GM18507 (cell line): Measurements from ENCODE around the gene COL7A1.

Source experiments
- DNase-seq: peaks from one replicate; pipeline ENCODE4 v3.0.0; 2011; ENCODE audit warnings: low read depth; ENCODE audit not compliant: insufficient read length; ENCODE audit errors: extremely low spot score
- FAIRE-seq: peaks from 2 replicates; lab custom pipeline; 2011; peaks lifted over from hg19 to GRCh38; lab: Jason Lieb, UNC

The COL7A1 gene

GRCh38 chr3:48594417-48595049 lies 596 bp downstream of the COL7A1 start:
- FAIRE-seq (no peak), DNase-seq (no peak)

GRCh38 chr3:48593337-48593736 lies 1.8 kb downstream of the COL7A1 start:
- FAIRE-seq (no peak), DNase-seq (no peak)

GRCh38 chr3:48592519-48593087 lies 2.5 kb downstream of the COL7A1 start:
- DNase-seq: no peak
- FAIRE-seq: no peak

- FAIRE-seq (no peak), DNase-seq (no peak)
Measured at GRCh38 chr3:48591886-48592518, 3.1 kb downstream of the COL7A1 start.

GRCh38 chr3:48591436-48591835 lies 3.7 kb downstream of the COL7A1 start:
- FAIRE-seq (no peak), DNase-seq (no peak)

- FAIRE-seq (no peak), DNase-seq (no peak)
Measured at GRCh38 chr3:48588230-48588629, 6.9 kb downstream of the COL7A1 start.

- FAIRE-seq: no peak
- no peak for DNase-seq
Measured at GRCh38 chr3:48587686-48588085, 7.4 kb downstream of the COL7A1 start.

GRCh38 chr3:48585411-48585810 lies 9.7 kb downstream of the COL7A1 start:
- FAIRE-seq (no peak), DNase-seq (no peak)

- DNase-seq (no peak), FAIRE-seq (no peak)
Measured at GRCh38 chr3:48584836-48585235, 10.3 kb downstream of the COL7A1 start.

GRCh38 chr3:48581621-48582481 lies 13.3 kb downstream of the COL7A1 start:
- DNase-seq (no peak), FAIRE-seq (no peak)

GRCh38 chr3:48576647-48577046 lies 18.5 kb downstream of the COL7A1 start:
- DNase-seq: no peak
- no peak for FAIRE-seq

- DNase-seq (no peak), FAIRE-seq (no peak)
Measured at GRCh38 chr3:48575366-48575765, 19.8 kb downstream of the COL7A1 start.

GRCh38 chr3:48573973-48574585 lies 21.1 kb downstream of the COL7A1 start:
- no peak for DNase-seq
- FAIRE-seq: no peak

- no peak for FAIRE-seq
- no peak for DNase-seq
Measured at GRCh38 chr3:48572517-48572916, 22.6 kb downstream of the COL7A1 start.

GRCh38 chr3:48571938-48572337 lies 23.2 kb downstream of the COL7A1 start:
- FAIRE-seq (no peak), DNase-seq (no peak)

- DNase-seq: no peak
- no peak for FAIRE-seq
Measured at GRCh38 chr3:48569808-48570450, 25.2 kb downstream of the COL7A1 start.

GRCh38 chr3:48569400-48569799 lies 25.7 kb downstream of the COL7A1 start:
- DNase-seq (no peak), FAIRE-seq (no peak)

GRCh38 chr3:48568476-48568875 lies 26.7 kb downstream of the COL7A1 start:
- DNase-seq: no peak
- no peak for FAIRE-seq

GRCh38 chr3:48567500-48567899 lies 27.6 kb downstream of the COL7A1 start:
- FAIRE-seq (no peak), DNase-seq (no peak)
